ENCODE results near the gene SAMD9. TPM values are rescaled to one million over a fixed set of nuclear protein-coding genes. Genes with fewer than 3 reads are reported as not detected.
"Not testable (repeated sequence)": the region's sequence is repeated elsewhere in the genome, so short reads cannot be mapped to it uniquely, and the experiment has no call there.

SAMD9 gene
- total and polyA plus RNA-seq, 2 donors (not counting 1 experiment from before 2014, with no cell fraction given) = 10.1 to 19.2 TPM

- Histone ChIP-seq H3K27me3 (ENCODE audit: control insufficient read depth, insufficient read depth, low read length) (no peaks in the 10 kb centered on the region), H3K4me1 (ENCODE audit: control insufficient read depth, extremely low read depth, insufficient read depth, low read length) (no peaks in the 10 kb centered on the region), H3K9ac (ENCODE audit: insufficient read depth, low read length) (no peak overlapping the region), H3K27ac (ENCODE audit: insufficient read depth, low read length) (no peak overlapping the region), H3K79me2 (ENCODE audit: control insufficient read depth, insufficient read depth, low read length) (no peaks in the 10 kb centered on the region), H3K4me2 (ENCODE audit: extremely low read depth, insufficient read depth, low read length) (no peak overlapping the region), H3K4me3 (replicated peaks in 1 of 4; ENCODE audit: control extremely low read depth in 1 of 4, insufficient read depth in 1 of 4, low read depth in 3 of 4, low read length in 4 of 4) (no peak overlapping the region), H3K9me3 (ENCODE audit: control insufficient read depth, insufficient read depth, low read depth, low read length) (no peaks in the 10 kb centered on the region), H4K20me1 (ENCODE audit: control insufficient read depth, extremely low read depth, insufficient read depth, low read length) (no peaks in the 10 kb centered on the region), H2AFZ (ENCODE audit: low read length) (no peak overlapping the region), H3K36me3 (ENCODE audit: control insufficient read depth, insufficient read depth, low read length) (peaks cover 2% of the 10 kb centered on the region)
- no peak for DNase-seq (ENCODE audit: low read depth in 2 of 2)
- TF ChIP-seq CTCF (conservative IDR thresholded peaks at IDR 0.05 in 1 of 2, IDR thresholded peaks at IDR 0.05 in 1 of 2; ENCODE audit: low read depth in 1 of 2, low read length in 2 of 2) = no peak
- no peak for TF ChIP-seq EZH2 (IDR thresholded peaks at IDR 0.05; ENCODE audit: low read length, missing control alignments)
Measured at GRCh38 chr7:93108003-93108402, 9.8 kb downstream of the SAMD9 start.

GRCh38 chr7:93097388-93097787 is 20.4 kb downstream of the SAMD9 start:
- Histone ChIP-seq H2AFZ (ENCODE audit: low read length) (no peak overlapping the region), H3K4me1 (ENCODE audit: control insufficient read depth, extremely low read depth, insufficient read depth, low read length) (no peaks in the 10 kb centered on the region), H3K9ac (ENCODE audit: insufficient read depth, low read length) (no peak overlapping the region), H3K79me2 (ENCODE audit: control insufficient read depth, insufficient read depth, low read length) (no peaks in the 10 kb centered on the region), H3K36me3 (ENCODE audit: control insufficient read depth, insufficient read depth, low read length) (no peaks in the 10 kb centered on the region), H3K9me3 (ENCODE audit: control insufficient read depth, insufficient read depth, low read depth, low read length) (no peaks in the 10 kb centered on the region), H4K20me1 (ENCODE audit: control insufficient read depth, extremely low read depth, insufficient read depth, low read length) (no peaks in the 10 kb centered on the region), H3K27ac (ENCODE audit: insufficient read depth, low read length) (no peak overlapping the region), H3K27me3 (ENCODE audit: control insufficient read depth, insufficient read depth, low read length) (peaks cover 2% of the 10 kb centered on the region), H3K4me2 (ENCODE audit: extremely low read depth, insufficient read depth, low read length) (no peak overlapping the region), H3K4me3 (replicated peaks in 1 of 4; ENCODE audit: control extremely low read depth in 1 of 4, insufficient read depth in 1 of 4, low read depth in 3 of 4, low read length in 4 of 4) (no peak overlapping the region)
- no peak for DNase-seq (ENCODE audit: low read depth in 2 of 2)
- TF ChIP-seq EZH2 (IDR thresholded peaks at IDR 0.05; ENCODE audit: low read length, missing control alignments) (no peak), CTCF (conservative IDR thresholded peaks at IDR 0.05 in 1 of 2, IDR thresholded peaks at IDR 0.05 in 1 of 2; ENCODE audit: low read depth in 1 of 2, low read length in 2 of 2) (no peak)

- Histone ChIP-seq H3K4me1 (ENCODE audit: control insufficient read depth, extremely low read depth, insufficient read depth, low read length) (no peaks in the 10 kb centered on the region), H3K36me3 (ENCODE audit: control insufficient read depth, insufficient read depth, low read length) (no peaks in the 10 kb centered on the region), H3K9me3 (ENCODE audit: control insufficient read depth, insufficient read depth, low read depth, low read length) (no peaks in the 10 kb centered on the region), H3K79me2 (ENCODE audit: control insufficient read depth, insufficient read depth, low read length) (no peaks in the 10 kb centered on the region), H2AFZ (ENCODE audit: low read length) (no peak overlapping the region), H3K27ac (ENCODE audit: insufficient read depth, low read length) (no peak overlapping the region), H3K9ac (ENCODE audit: insufficient read depth, low read length) (no peak overlapping the region), H3K4me2 (ENCODE audit: extremely low read depth, insufficient read depth, low read length) (no peak overlapping the region), H4K20me1 (ENCODE audit: control insufficient read depth, extremely low read depth, insufficient read depth, low read length) (no peaks in the 10 kb centered on the region), H3K27me3 (ENCODE audit: control insufficient read depth, insufficient read depth, low read length) (peaks cover 5% of the 10 kb centered on the region), H3K4me3 (replicated peaks in 1 of 4; ENCODE audit: control extremely low read depth in 1 of 4, insufficient read depth in 1 of 4, low read depth in 3 of 4, low read length in 4 of 4) (no peak overlapping the region)
- DNase-seq (ENCODE audit: low read depth in 2 of 2) = peak; percentile 52 to 68
- TF ChIP-seq EZH2 (IDR thresholded peaks at IDR 0.05; ENCODE audit: low read length, missing control alignments) (no peak), CTCF (conservative IDR thresholded peaks at IDR 0.05 in 1 of 2, IDR thresholded peaks at IDR 0.05 in 1 of 2; ENCODE audit: low read depth in 1 of 2, low read length in 2 of 2) (peak; percentile 56 to 59)
Measured at GRCh38 chr7:93092757-93093370, 24.9 kb downstream of the SAMD9 start.

GRCh38 chr7:93073357-93073756 is 44.4 kb downstream of the SAMD9 start:
- DNase-seq (ENCODE audit: low read depth in 2 of 2); H3K36me3 ChIP-seq (ENCODE audit: control insufficient read depth, insufficient read depth, low read length); H3K27ac ChIP-seq (ENCODE audit: insufficient read depth, low read length); H3K27me3 ChIP-seq (ENCODE audit: control insufficient read depth, insufficient read depth, low read length); H3K4me2 ChIP-seq (ENCODE audit: extremely low read depth, insufficient read depth, low read length); H3K9me3 ChIP-seq (ENCODE audit: control insufficient read depth, insufficient read depth, low read depth, low read length); H3K79me2 ChIP-seq (ENCODE audit: control insufficient read depth, insufficient read depth, low read length); H3K4me1 ChIP-seq (ENCODE audit: control insufficient read depth, extremely low read depth, insufficient read depth, low read length); H4K20me1 ChIP-seq (ENCODE audit: control insufficient read depth, extremely low read depth, insufficient read depth, low read length); H2AFZ ChIP-seq (ENCODE audit: low read length); H3K4me3 ChIP-seq (replicated peaks in 1 of 4; ENCODE audit: control extremely low read depth in 1 of 4, insufficient read depth in 1 of 4, low read depth in 3 of 4, low read length in 4 of 4); H3K9ac ChIP-seq (ENCODE audit: insufficient read depth, low read length): not testable (repeated sequence)
